ENCODE results near the gene HMOX2.

The HMOX2 gene

GRCh38 chr16:4475880-4476788 lies at the start of gene HMOX2:
Gene HMOX2, plus strand, starts transcription at chr16:4476398. Its CDS starts 29,127 bp downstream, at chr16:4505525.
- peaks cover 13% of the 10 kb centered on the region for H3K4me1 ChIP-seq (ENCODE audit: control insufficient read depth, insufficient read depth, low read length)
- H3K27ac ChIP-seq (ENCODE audit: low read depth, low read length) = no peak within 1 kb of the TSS; the same call in 1 of the 2 replicates
- no peaks in the 10 kb centered on the region for H3K27me3 ChIP-seq (ENCODE audit: control insufficient read depth, insufficient read depth, low read length)
- peak within 1 kb of the TSS; percentile 78 for H3K4me3 ChIP-seq (ENCODE audit: low read depth, low read length)
- peaks cover under 1% of the 10 kb centered on the region for H3K36me3 ChIP-seq (ENCODE audit: control insufficient read depth, insufficient read depth, low read length)
- peak within 1 kb of the TSS; percentile 50 for H3K9ac ChIP-seq (ENCODE audit: low read length)
- H3K9me3 ChIP-seq (ENCODE audit: control insufficient read depth, insufficient read depth, low read depth, low read length) = no peaks in the 10 kb centered on the region

- H3K27ac ChIP-seq (ENCODE audit: low read depth, low read length) = no peak overlapping the region; the same call in 1 of the 2 replicates
- H3K36me3 ChIP-seq (ENCODE audit: control insufficient read depth, insufficient read depth, low read length) = peaks cover 17% of the 10 kb centered on the region
- H3K9ac ChIP-seq (ENCODE audit: low read length) = peak overlapping the region; percentile 96
- peaks cover 8% of the 10 kb centered on the region; the same call in 1 of the 2 replicates for H3K4me1 ChIP-seq (ENCODE audit: control insufficient read depth, insufficient read depth, low read length)
- H3K4me3 ChIP-seq (ENCODE audit: low read depth, low read length) = peak overlapping the region; percentile 88
- no peaks in the 10 kb centered on the region for H3K9me3 ChIP-seq (ENCODE audit: control insufficient read depth, insufficient read depth, low read depth, low read length)
- H3K27me3 ChIP-seq (ENCODE audit: control insufficient read depth, insufficient read depth, low read length) = no peaks in the 10 kb centered on the region
Observed at GRCh38 chr16:4426722-4427372, 49.4 kb upstream of the HMOX2 start.

- Histone ChIP-seq H3K36me3 (ENCODE audit: control insufficient read depth, insufficient read depth, low read length) (peaks cover 19% of the 10 kb centered on the region), H3K4me1 (ENCODE audit: control insufficient read depth, insufficient read depth, low read length) (peaks cover 8% of the 10 kb centered on the region; the same call in 1 of the 2 replicates), H3K9me3 (ENCODE audit: control insufficient read depth, insufficient read depth, low read depth, low read length) (no peaks in the 10 kb centered on the region), H3K4me3 (ENCODE audit: low read depth, low read length) (no peak overlapping the region), H3K27ac (ENCODE audit: low read depth, low read length) (no peak overlapping the region), H3K27me3 (ENCODE audit: control insufficient read depth, insufficient read depth, low read length) (no peaks in the 10 kb centered on the region), H3K9ac (ENCODE audit: low read length) (no peak overlapping the region)
Observed at GRCh38 chr16:4428500-4428899, 47.7 kb upstream of the HMOX2 start.

- Histone ChIP-seq H3K36me3 (ENCODE audit: control insufficient read depth, insufficient read depth, low read length) (peaks cover 40% of the 10 kb centered on the region), H3K27ac (ENCODE audit: low read depth, low read length) (no peak overlapping the region), H3K9me3 (ENCODE audit: control insufficient read depth, insufficient read depth, low read depth, low read length) (no peaks in the 10 kb centered on the region), H3K9ac (ENCODE audit: low read length) (no peak overlapping the region), H3K4me3 (ENCODE audit: low read depth, low read length) (no peak overlapping the region), H3K27me3 (ENCODE audit: control insufficient read depth, insufficient read depth, low read length) (no peaks in the 10 kb centered on the region), H3K4me1 (ENCODE audit: control insufficient read depth, insufficient read depth, low read length) (peaks cover 4% of the 10 kb centered on the region; the same call in 1 of the 2 replicates)
Observed at GRCh38 chr16:4431023-4431422, 45.2 kb upstream of the HMOX2 start.

GRCh38 chr16:4433228-4433627 lies 43.0 kb upstream of the HMOX2 start:
- Histone ChIP-seq H3K4me1 (ENCODE audit: control insufficient read depth, insufficient read depth, low read length) (no peaks in the 10 kb centered on the region), H3K27me3 (ENCODE audit: control insufficient read depth, insufficient read depth, low read length) (no peaks in the 10 kb centered on the region), H3K4me3 (ENCODE audit: low read depth, low read length) (no peak overlapping the region), H3K9me3 (ENCODE audit: control insufficient read depth, insufficient read depth, low read depth, low read length) (no peaks in the 10 kb centered on the region), H3K36me3 (ENCODE audit: control insufficient read depth, insufficient read depth, low read length) (peaks cover 56% of the 10 kb centered on the region), H3K9ac (ENCODE audit: low read length) (no peak overlapping the region), H3K27ac (ENCODE audit: low read depth, low read length) (no peak overlapping the region)

GRCh38 chr16:4433914-4434787 lies 42.0 kb upstream of the HMOX2 start:
- Histone ChIP-seq H3K27me3 (ENCODE audit: control insufficient read depth, insufficient read depth, low read length) (no peaks in the 10 kb centered on the region), H3K36me3 (ENCODE audit: control insufficient read depth, insufficient read depth, low read length) (peaks cover 59% of the 10 kb centered on the region), H3K4me1 (ENCODE audit: control insufficient read depth, insufficient read depth, low read length) (no peaks in the 10 kb centered on the region), H3K27ac (ENCODE audit: low read depth, low read length) (no peak overlapping the region), H3K9me3 (ENCODE audit: control insufficient read depth, insufficient read depth, low read depth, low read length) (no peaks in the 10 kb centered on the region), H3K4me3 (ENCODE audit: low read depth, low read length) (no peak overlapping the region), H3K9ac (ENCODE audit: low read length) (no peak overlapping the region)

- Histone ChIP-seq H3K4me1 (ENCODE audit: control insufficient read depth, insufficient read depth, low read length) (no peaks in the 10 kb centered on the region), H3K36me3 (ENCODE audit: control insufficient read depth, insufficient read depth, low read length) (peaks cover 71% of the 10 kb centered on the region), H3K9me3 (ENCODE audit: control insufficient read depth, insufficient read depth, low read depth, low read length) (no peaks in the 10 kb centered on the region), H3K4me3 (ENCODE audit: low read depth, low read length) (no peak overlapping the region), H3K27ac (ENCODE audit: low read depth, low read length) (no peak overlapping the region), H3K27me3 (ENCODE audit: control insufficient read depth, insufficient read depth, low read length) (no peaks in the 10 kb centered on the region), H3K9ac (ENCODE audit: low read length) (no peak overlapping the region)
Observed at GRCh38 chr16:4435337-4436067, 40.7 kb upstream of the HMOX2 start.

GRCh38 chr16:4437366-4437765 lies 38.8 kb upstream of the HMOX2 start:
- no peak overlapping the region for H3K27ac ChIP-seq (ENCODE audit: low read depth, low read length)
- no peaks in the 10 kb centered on the region for H3K9me3 ChIP-seq (ENCODE audit: control insufficient read depth, insufficient read depth, low read depth, low read length)
- no peak overlapping the region for H3K9ac ChIP-seq (ENCODE audit: low read length)
- H3K27me3 ChIP-seq (ENCODE audit: control insufficient read depth, insufficient read depth, low read length) = no peaks in the 10 kb centered on the region
- no peaks in the 10 kb centered on the region for H3K4me1 ChIP-seq (ENCODE audit: control insufficient read depth, insufficient read depth, low read length)
- H3K36me3 ChIP-seq (ENCODE audit: control insufficient read depth, insufficient read depth, low read length) = peaks cover 76% of the 10 kb centered on the region
- H3K4me3 ChIP-seq (ENCODE audit: low read depth, low read length) = no peak overlapping the region

GRCh38 chr16:4442371-4442770 lies 33.8 kb upstream of the HMOX2 start:
- H3K9me3 ChIP-seq (ENCODE audit: control insufficient read depth, insufficient read depth, low read depth, low read length) = no peaks in the 10 kb centered on the region
- H3K27ac ChIP-seq (ENCODE audit: low read depth, low read length) = no peak overlapping the region
- H3K36me3 ChIP-seq (ENCODE audit: control insufficient read depth, insufficient read depth, low read length) = peaks cover 90% of the 10 kb centered on the region
- H3K4me1 ChIP-seq (ENCODE audit: control insufficient read depth, insufficient read depth, low read length) = no peaks in the 10 kb centered on the region
- H3K9ac ChIP-seq (ENCODE audit: low read length) = no peak overlapping the region
- H3K27me3 ChIP-seq (ENCODE audit: control insufficient read depth, insufficient read depth, low read length) = no peaks in the 10 kb centered on the region
- H3K4me3 ChIP-seq (ENCODE audit: low read depth, low read length) = no peak overlapping the region

GRCh38 chr16:4443271-4443670 lies 32.9 kb upstream of the HMOX2 start:
- H3K36me3 ChIP-seq (ENCODE audit: control insufficient read depth, insufficient read depth, low read length) = peaks cover 92% of the 10 kb centered on the region

More at GRCh38 chr16:4443271-4443670, 32.9 kb upstream of the HMOX2 start:
- no peak overlapping the region for H3K27ac ChIP-seq (ENCODE audit: low read depth, low read length)
- H3K4me1 ChIP-seq (ENCODE audit: control insufficient read depth, insufficient read depth, low read length) = no peaks in the 10 kb centered on the region
- H3K4me3 ChIP-seq (ENCODE audit: low read depth, low read length) = no peak overlapping the region
- H3K9ac ChIP-seq (ENCODE audit: low read length) = no peak overlapping the region
- H3K9me3 ChIP-seq (ENCODE audit: control insufficient read depth, insufficient read depth, low read depth, low read length) = no peaks in the 10 kb centered on the region
- H3K27me3 ChIP-seq (ENCODE audit: control insufficient read depth, insufficient read depth, low read length) = no peaks in the 10 kb centered on the region
